Anterior cingulate cortex (tissue), 58 donors: Measurements from ENCODE around the gene PALM2AKAP2.

Source experiments
- DNase-seq, 58 donors: peaks; one replicate each; lab custom pipeline; 2025; lab: John Stamatoyannopoulos, UW

The PALM2AKAP2 gene

GRCh38 chr9:109779711-109780452, at the start of gene PALM2AKAP2:
TSS of gene PALM2AKAP2 (plus strand) at chr9:109780198. CDS start at chr9:109780489, 291 bp downstream.
- DNase-seq: peak in 43 of 58 donors; percentile 8 to 71 (median 34)

GRCh38 chr9:109730228-109730627, 49.8 kb upstream of the PALM2AKAP2 start:
- no peak for DNase-seq

- no peak for DNase-seq
Observed at GRCh38 chr9:109733690-109734089, 46.3 kb upstream of the PALM2AKAP2 start.

GRCh38 chr9:109734814-109735213, 45.2 kb upstream of the PALM2AKAP2 start:
- DNase-seq: no peak

GRCh38 chr9:109735801-109736200, 44.2 kb upstream of the PALM2AKAP2 start:
- no peak for DNase-seq

GRCh38 chr9:109737295-109737694, 42.7 kb upstream of the PALM2AKAP2 start:
- no peak for DNase-seq

GRCh38 chr9:109739760-109740159, 40.2 kb upstream of the PALM2AKAP2 start:
- DNase-seq: no peak

GRCh38 chr9:109742776-109743348, 37.1 kb upstream of the PALM2AKAP2 start:
- no peak for DNase-seq

- no peak for DNase-seq
Observed at GRCh38 chr9:109743696-109744095, 36.3 kb upstream of the PALM2AKAP2 start.

GRCh38 chr9:109745335-109746283, 34.4 kb upstream of the PALM2AKAP2 start:
- DNase-seq: peak in 9 of 58 donors; percentile 1 to 44 (median 7)

GRCh38 chr9:109751253-109751652, 28.7 kb upstream of the PALM2AKAP2 start:
- DNase-seq: peak in 10 of 58 donors; percentile 6 to 64 (median 18)

GRCh38 chr9:109753308-109753707, 26.7 kb upstream of the PALM2AKAP2 start:
- DNase-seq: no peak

- no peak for DNase-seq
Observed at GRCh38 chr9:109755040-109755439, 25.0 kb upstream of the PALM2AKAP2 start.

GRCh38 chr9:109759589-109759988, 20.4 kb upstream of the PALM2AKAP2 start:
- no peak for DNase-seq

GRCh38 chr9:109765278-109765677, 14.7 kb upstream of the PALM2AKAP2 start:
- no peak for DNase-seq

GRCh38 chr9:109765830-109766229, 14.2 kb upstream of the PALM2AKAP2 start:
- DNase-seq: no peak

GRCh38 chr9:109766351-109766750, 13.6 kb upstream of the PALM2AKAP2 start:
- no peak for DNase-seq

GRCh38 chr9:109767404-109767803, 12.6 kb upstream of the PALM2AKAP2 start:
- DNase-seq: no peak

GRCh38 chr9:109767814-109768213, 12.2 kb upstream of the PALM2AKAP2 start:
- no peak for DNase-seq

- DNase-seq: no peak
Observed at GRCh38 chr9:109769250-109769649, 10.7 kb upstream of the PALM2AKAP2 start.

GRCh38 chr9:109770101-109770500, 9.9 kb upstream of the PALM2AKAP2 start:
- no peak for DNase-seq
